PC-3 (cell line): Measurements from ENCODE around the gene SUSD2. TPM values are rescaled to one million over a fixed set of nuclear protein-coding genes. Genes with fewer than 3 reads are reported as not detected.
A peak's percentile ranks its signal among the peaks of the same experiment; 100 is the strongest.

ENCODE experiments used
- ATAC-seq: fragments of 200-7000 bp; cut with Tn5 transposase; 2 replicates; pipeline ENCODE4 v1.9.1; 2020; ENCODE audit warnings: mild to moderate bottlenecking, moderate library complexity
- BruUV-seq: library from RNA; stranded (reverse); fragments of 400-500 nt; replicated peaks from 2 replicates; lab custom pipeline; 2021; lab: Mats Ljungman, UMichigan
- CTCF ChIA-PET: fragments of 300-600 bp; sonication (Branson Sonifier 250); formaldehyde crosslinking; loops from one replicate; lab custom pipeline; 2022; ENCODE audit warnings: antibody characterized with exemption; lab: Charles Lee
- POLR2A ChIA-PET: fragments of 300-600 bp; sonication (Branson Sonifier 250); formaldehyde crosslinking; loops from one replicate; lab custom pipeline; 2022; ENCODE audit warnings: antibody characterized with exemption; ENCODE audit not compliant: unreplicated experiment; lab: Charles Lee
- DNase-seq: peaks from one replicate; pipeline ENCODE4 v3.0.0-alpha.2; 2015
- H2AFZ ChIP-seq: fragments of 300-600 bp; sonication (generic); 2 replicates; pipeline ENCODE4 v1.6.0; 2016; ENCODE audit warnings: antibody characterized with exemption, low read length
- H3F3A ChIP-seq: fragments of 300-600 bp; sonication (generic); one replicate; pipeline ENCODE4 v1.6.0; 2017; ENCODE audit warnings: antibody characterized with exemption, low read length, control low read depth, mild to moderate bottlenecking; ENCODE audit not compliant: unreplicated experiment
- H3K27ac ChIP-seq: fragments of 300-600 bp; sonication (generic); 2 replicates; pipeline ENCODE4 v1.5.1; 2016; ENCODE audit warnings: mild to moderate bottlenecking, low read length
- H3K27me3 ChIP-seq: fragments of 300-600 bp; sonication (generic); 2 replicates; pipeline ENCODE4 v1.6.1; 2016; ENCODE audit warnings: low read length, mixed read lengths
- H3K36me3 ChIP-seq: fragments of 300-600 bp; sonication (generic); 2 replicates; pipeline ENCODE4 v1.6.1; 2016; ENCODE audit warnings: low read depth, mixed run types, low read length, mixed read lengths
- H3K4me1 ChIP-seq: fragments of 300-600 bp; sonication (generic); 2 replicates; pipeline ENCODE4 v1.5.1; 2016; ENCODE audit warnings: low read length; ENCODE audit not compliant: insufficient read depth
- H3K4me2 ChIP-seq: fragments of 300-600 bp; sonication (generic); 2 replicates; pipeline ENCODE4 v1.6.0; 2016; ENCODE audit warnings: low read length
- H3K4me3 ChIP-seq: fragments of 300-600 bp; sonication (generic); 2 replicates; pipeline ENCODE4 v1.5.1; 2016; ENCODE audit warnings: mild to moderate bottlenecking, low read length, mixed read lengths
- H3K79me2 ChIP-seq: fragments of 300-600 bp; sonication (generic); 2 replicates; pipeline ENCODE4 v1.6.1; 2017; ENCODE audit warnings: low read length, mixed read lengths
- H3K9ac ChIP-seq: fragments of 300-600 bp; sonication (generic); 2 replicates; pipeline ENCODE4 v1.6.0; 2016; ENCODE audit warnings: mild to moderate bottlenecking, low read length
- H3K9me2 ChIP-seq: fragments of 300-600 bp; sonication (generic); replicated peaks from 2 replicates; pipeline ENCODE4 v1.6.1; 2016; ENCODE audit warnings: mixed run types, low read length, mixed read lengths
- H3K9me3 ChIP-seq: fragments of 300-600 bp; sonication (generic); 2 replicates; pipeline ENCODE4 v1.6.1; 2016; ENCODE audit warnings: low read length, mixed read lengths
- H4K20me1 ChIP-seq: fragments of 300-600 bp; sonication (generic); 2 replicates; pipeline ENCODE4 v1.6.1; 2016; ENCODE audit warnings: low read length, mixed read lengths
- EZH2 ChIP-seq: fragments of 300-600 bp; sonication (generic); IDR thresholded peaks from one replicate; pipeline ENCODE4 v1.6.1; 2017; ENCODE audit warnings: antibody characterized with exemption, mild to moderate bottlenecking, low read length; ENCODE audit not compliant: unreplicated experiment
- EZH2phosphoT487 ChIP-seq: fragments of 300-600 bp; sonication (generic); IDR thresholded peaks from 2 replicates; pipeline ENCODE4 v1.6.1; 2018; ENCODE audit warnings: mild to moderate bottlenecking, antibody characterized with exemption, low read length, borderline replicate concordance
- intact Hi-C: fragments of 100-400 bp; cut with micrococcal nuclease; formaldehyde crosslinking; loops from 2 replicates; pipeline ENCODE4 v1.9.0; 2023
- total RNA-seq: library from RNA; depleted of rRNA; stranded (reverse); fragments of >200 nt; gene quantifications from 2 replicates; pipeline ENCODE4 v1.2.3, GENCODE V29; 2014
- TF ChIP-seq, protein P1 (sequence below): fragments of 300-600 bp; sonication (generic); conservative IDR thresholded peaks from 2 replicates; pipeline ENCODE4 v1.5.1; 2017; ENCODE audit warnings: antibody characterized with exemption, low read depth, mild to moderate bottlenecking, low read length

SUSD2 gene
- total RNA-seq, 1 experiment from 2014 or later = 1.3 TPM

DNA sequence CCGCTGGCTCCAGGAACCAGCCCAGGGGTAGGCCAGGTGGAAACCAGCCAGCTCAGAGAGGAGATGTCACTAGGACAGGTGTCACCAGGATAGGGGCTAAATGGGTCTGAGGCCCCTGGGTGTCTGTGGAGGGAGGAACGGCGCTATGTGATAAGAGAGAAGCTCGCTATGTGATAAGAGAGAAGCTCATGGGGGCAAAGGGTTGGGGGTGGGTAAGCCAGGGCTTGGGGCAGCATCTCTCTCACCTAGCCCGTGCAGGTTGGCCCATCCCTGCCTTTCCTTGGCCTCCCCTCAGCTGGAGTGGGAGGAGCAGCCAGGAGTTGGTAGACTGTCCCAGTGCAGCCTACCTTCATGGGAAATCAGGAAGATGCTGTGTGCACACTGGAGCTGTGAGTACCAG, 26.5 kb upstream of the SUSD2 start:
- POLR2A ChIA-PET = no interaction called here
- H3K27ac ChIP-seq = no peak overlapping the region
- no peak overlapping the region for H2AFZ ChIP-seq
- H3K4me2 ChIP-seq = no peak overlapping the region
- TF ChIP-seq, protein P1, sequence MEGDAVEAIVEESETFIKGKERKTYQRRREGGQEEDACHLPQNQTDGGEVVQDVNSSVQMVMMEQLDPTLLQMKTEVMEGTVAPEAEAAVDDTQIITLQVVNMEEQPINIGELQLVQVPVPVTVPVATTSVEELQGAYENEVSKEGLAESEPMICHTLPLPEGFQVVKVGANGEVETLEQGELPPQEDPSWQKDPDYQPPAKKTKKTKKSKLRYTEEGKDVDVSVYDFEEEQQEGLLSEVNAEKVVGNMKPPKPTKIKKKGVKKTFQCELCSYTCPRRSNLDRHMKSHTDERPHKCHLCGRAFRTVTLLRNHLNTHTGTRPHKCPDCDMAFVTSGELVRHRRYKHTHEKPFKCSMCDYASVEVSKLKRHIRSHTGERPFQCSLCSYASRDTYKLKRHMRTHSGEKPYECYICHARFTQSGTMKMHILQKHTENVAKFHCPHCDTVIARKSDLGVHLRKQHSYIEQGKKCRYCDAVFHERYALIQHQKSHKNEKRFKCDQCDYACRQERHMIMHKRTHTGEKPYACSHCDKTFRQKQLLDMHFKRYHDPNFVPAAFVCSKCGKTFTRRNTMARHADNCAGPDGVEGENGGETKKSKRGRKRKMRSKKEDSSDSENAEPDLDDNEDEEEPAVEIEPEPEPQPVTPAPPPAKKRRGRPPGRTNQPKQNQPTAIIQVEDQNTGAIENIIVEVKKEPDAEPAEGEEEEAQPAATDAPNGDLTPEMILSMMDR = no peak
- no peak for TF ChIP-seq EZH2
- TF ChIP-seq EZH2phosphoT487 = no peak
- DNase-seq = no peak
- peaks cover 6% of the 10 kb centered on the region for H3K4me1 ChIP-seq
- BruUV-seq = no TSS peak
- no peak overlapping the region for H3K9ac ChIP-seq
- H4K20me1 ChIP-seq = no peaks in the 10 kb centered on the region
- intact Hi-C loops = no loop called here
- no peaks in the 10 kb centered on the region for H3K27me3 ChIP-seq
- H3K36me3 ChIP-seq = no peaks in the 10 kb centered on the region
- CTCF ChIA-PET = no interaction called here
- no peaks in the 10 kb centered on the region for H3F3A ChIP-seq
- no peak for ATAC-seq
- no peak overlapping the region for H3K4me3 ChIP-seq
- no peaks in the 10 kb centered on the region for H3K9me3 ChIP-seq
- H3K79me2 ChIP-seq = no peaks in the 10 kb centered on the region
- H3K9me2 ChIP-seq = no peaks in the 10 kb centered on the region

DNA sequence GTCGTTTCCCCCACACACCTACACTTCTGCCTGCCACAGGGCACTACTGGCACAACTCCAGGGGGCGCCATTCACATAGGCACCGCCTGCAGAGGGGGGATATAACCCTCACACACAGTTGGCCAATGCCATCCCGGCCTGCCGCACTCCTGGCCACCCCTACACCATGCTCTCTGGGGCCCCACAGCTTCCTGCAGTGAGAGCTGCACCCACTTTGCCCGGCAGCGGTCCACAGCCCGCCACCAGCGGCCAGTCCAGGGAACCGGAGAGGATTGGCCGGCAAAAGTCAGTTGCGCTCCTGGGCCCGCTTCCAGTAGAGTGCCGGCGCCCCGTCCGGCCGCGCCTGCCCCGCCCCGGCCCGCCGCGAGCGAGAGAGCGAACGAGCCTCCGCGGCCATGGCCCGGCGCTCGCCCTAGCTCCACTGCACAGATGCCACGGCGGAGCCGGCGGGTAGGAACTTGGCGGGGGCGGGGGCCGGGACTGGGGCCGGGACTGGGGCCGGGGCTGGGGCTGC, 25.6 kb upstream of the SUSD2 start:
- DNase-seq = peak; percentile 51
- peak; percentile 68 for ATAC-seq
- no peaks in the 10 kb centered on the region for H4K20me1 ChIP-seq
- H3K4me3 ChIP-seq = peak overlapping the region; percentile 71
- no peaks in the 10 kb centered on the region for H3K79me2 ChIP-seq
- no peaks in the 10 kb centered on the region for H3K27me3 ChIP-seq
- intact Hi-C loops = no loop called here
- H3K27ac ChIP-seq = no peak overlapping the region
- peaks cover 6% of the 10 kb centered on the region for H3K4me1 ChIP-seq
- CTCF ChIA-PET = interaction anchor here (0.5 to 0.8 kb wide), 4 partner anchors 19 to 428 kb away, joined by 3 to 8 read pairs (median 6); partner anchors contain the start of gene SUSD2
- POLR2A ChIA-PET = no interaction called here
- no peak overlapping the region for H2AFZ ChIP-seq
- H3K36me3 ChIP-seq = no peaks in the 10 kb centered on the region
- BruUV-seq = no TSS peak
- H3K9me3 ChIP-seq = no peaks in the 10 kb centered on the region
- no peaks in the 10 kb centered on the region for H3K9me2 ChIP-seq
- TF ChIP-seq EZH2 (no peak), EZH2phosphoT487 (no peak)
- TF ChIP-seq, protein P1 = peak; percentile 66
- no peaks in the 10 kb centered on the region for H3F3A ChIP-seq
- H3K4me2 ChIP-seq = peak overlapping the region; percentile 97
- 0 out of 2 replicates have a peak overlapping the region, but pooled peaks have one; percentile 14 for H3K9ac ChIP-seq
